Peyer's patch (tissue), 4 donors: Measurements from ENCODE around the gene MTF2. TPM values are rescaled to one million over a fixed set of nuclear protein-coding genes. Genes with fewer than 3 reads are reported as not detected.
"Not testable (repeated sequence)": the region's sequence is repeated elsewhere in the genome, so short reads cannot be mapped to it uniquely, and the experiment has no call there.

Experiments used
- DNase-seq, 3 donors: peaks; one replicate each; pipeline ENCODE4 v3.0.0-alpha.2; 2017 to 2019
- H3K27ac ChIP-seq, 4 donors: fragments of 200-600 bp; sonication (generic); one replicate each; pipeline ENCODE4 v1.5.1; 2016 to 2019
- H3K27me3 ChIP-seq, 2 donors: fragments of 200-600 bp; sonication (generic); one replicate each; pipeline ENCODE4 v1.5.1; 2019
- H3K36me3 ChIP-seq, 3 donors: fragments of 200-600 bp; sonication (generic); one replicate each; pipeline ENCODE4 v1.5.1; 2016 to 2019
- H3K4me1 ChIP-seq, 4 donors: fragments of 200-600 bp; sonication (generic); one replicate each; pipeline ENCODE4 v1.5.1; 2016 to 2019
- H3K4me3 ChIP-seq, 4 donors: fragments of 200-600 bp; sonication (generic); 1 replicate in 3 of 4; 2 replicates in 1 of 4; pipeline ENCODE4 v1.5.1; 2016 to 2019; ENCODE audit warnings: mild to moderate bottlenecking in 1 of 4
- H3K9me3 ChIP-seq, 4 donors: fragments of 200-600 bp; sonication (generic); one replicate each; pipeline ENCODE4 v1.5.1; 2016 to 2019; ENCODE audit warnings: mild to moderate bottlenecking in 1 of 4
- CTCF ChIP-seq, 6 experiments: fragments of 450-650 bp in 4 of 6; fragments of 200-600 bp in 2 of 6; sonication (generic) in 1 of 6; IDR thresholded peaks; one replicate each; pipeline ENCODE4 v1.5.1; 2017 to 2019; ENCODE audit warnings: antibody characterized with exemption in 6 of 6, mild to moderate bottlenecking in 3 of 6, moderate library complexity in 1 of 6
- POLR2A ChIP-seq, 2 donors: fragments of 450-650 bp; IDR thresholded peaks; one replicate each; pipeline ENCODE4 v1.5.1; 2017; ENCODE audit warnings: antibody characterized with exemption in 2 of 2, mild to moderate bottlenecking in 2 of 2, moderate library complexity in 2 of 2
- total RNA-seq, 4 donors: library from RNA; depleted of rRNA; stranded (reverse); fragments of >200 nt; gene quantifications; one replicate each; pipeline ENCODE4 v1.1.0, GENCODE V29; 2016

Gene MTF2
- total RNA-seq, 4 donors from 2014 or later, result 22.3 to 29.8 (median 26.4) TPM

- no peak overlapping the region for H3K4me3 ChIP-seq
- H3K36me3 ChIP-seq, result peaks cover 0 to 38% (median 0%) of the 10 kb centered on the region in 3 donors
- DNase-seq, result no peak
- no peaks in the 10 kb centered on the region for H3K27me3 ChIP-seq
- H3K4me1 ChIP-seq, result no peaks in the 10 kb centered on the region
- TF ChIP-seq CTCF (IDR thresholded peaks at IDR 0.05) (no peak), POLR2A (IDR thresholded peaks at IDR 0.05) (no peak)
- no peaks in the 10 kb centered on the region for H3K9me3 ChIP-seq
- H3K27ac ChIP-seq, result no peak overlapping the region
Measured at GRCh38 chr1:93151474-93151873, 72.4 kb downstream of the MTF2 start.

GRCh38 chr1:93152835-93153234 lies 73.8 kb downstream of the MTF2 start:
- no peak overlapping the region for H3K4me3 ChIP-seq
- no peaks in the 10 kb centered on the region for H3K27me3 ChIP-seq
- H3K9me3 ChIP-seq, result no peaks in the 10 kb centered on the region
- TF ChIP-seq POLR2A (IDR thresholded peaks at IDR 0.05) (no peak), CTCF (IDR thresholded peaks at IDR 0.05) (no peak)
- H3K36me3 ChIP-seq, result peaks cover 0 to 48% (median 0%) of the 10 kb centered on the region in 3 donors
- no peaks in the 10 kb centered on the region for H3K4me1 ChIP-seq
- no peak for DNase-seq
- H3K27ac ChIP-seq, result no peak overlapping the region

GRCh38 chr1:93154898-93155297 lies 75.8 kb downstream of the MTF2 start:
- Histone ChIP-seq H3K36me3 (peaks cover 0 to 49% (median 0%) of the 10 kb centered on the region in 3 donors), H3K27me3 (no peaks in the 10 kb centered on the region), H3K4me1 (no peaks in the 10 kb centered on the region), H3K27ac (no peak overlapping the region), H3K4me3 (no peak overlapping the region), H3K9me3 (no peaks in the 10 kb centered on the region)
- no peak for DNase-seq
- TF ChIP-seq POLR2A (IDR thresholded peaks at IDR 0.05), result no peak
- no peak for TF ChIP-seq CTCF (IDR thresholded peaks at IDR 0.05)

GRCh38 chr1:93155335-93155734 lies 76.3 kb downstream of the MTF2 start:
- Histone ChIP-seq H3K36me3 (peaks cover 0 to 45% (median 0%) of the 10 kb centered on the region in 3 donors), H3K4me3 (no peak overlapping the region), H3K9me3 (no peaks in the 10 kb centered on the region), H3K4me1 (no peaks in the 10 kb centered on the region), H3K27ac (no peak overlapping the region), H3K27me3 (no peaks in the 10 kb centered on the region)
- no peak for TF ChIP-seq POLR2A (IDR thresholded peaks at IDR 0.05)
- no peak for TF ChIP-seq CTCF (IDR thresholded peaks at IDR 0.05)
- DNase-seq, result no peak

- H3K36me3 ChIP-seq, result peaks cover 0 to 42% (median 0%) of the 10 kb centered on the region in 3 donors
- H3K4me3 ChIP-seq, result no peak overlapping the region
- no peaks in the 10 kb centered on the region for H3K9me3 ChIP-seq
- TF ChIP-seq POLR2A (IDR thresholded peaks at IDR 0.05) (no peak), CTCF (IDR thresholded peaks at IDR 0.05) (no peak)
- H3K27me3 ChIP-seq, result no peaks in the 10 kb centered on the region
- H3K4me1 ChIP-seq, result no peaks in the 10 kb centered on the region
- DNase-seq, result no peak
- no peak overlapping the region for H3K27ac ChIP-seq
Measured at GRCh38 chr1:93159337-93159736, 80.3 kb downstream of the MTF2 start.

GRCh38 chr1:93163314-93163713 lies 84.2 kb downstream of the MTF2 start:
- DNase-seq, H3K27ac ChIP-seq, H3K4me3 ChIP-seq, H3K9me3 ChIP-seq, H3K27me3 ChIP-seq, H3K36me3 ChIP-seq, H3K4me1 ChIP-seq: not testable (repeated sequence)
